Tibial artery (tissue), 4 donors: ENCODE results near the gene ATRNL1.
A peak's percentile ranks its signal among the peaks of the same experiment; 100 is the strongest.

Experiments
- DNase-seq, 2 donors: peaks; one replicate each; pipeline ENCODE4 v3.0.0-alpha.2; 2019
- H3K27ac ChIP-seq, 2 donors: fragments of 200-600 bp; sonication (generic) in 1 of 2; 1 replicate in 1 of 2; 2 replicates in 1 of 2; pipeline ENCODE4 v1.5.1; 2018 to 2019; ENCODE audit warnings: mild to moderate bottlenecking in 1 of 2
- H3K27me3 ChIP-seq, 2 donors: fragments of 200-600 bp; sonication (generic) in 1 of 2; one replicate each; pipeline versions ENCODE4 v1.5.1 to v1.6.0; 2016 to 2019
- H3K36me3 ChIP-seq, 3 donors: fragments of 200-600 bp; sonication (generic) in 2 of 3; one replicate each; pipeline ENCODE4 v1.5.1; 2016 to 2019; ENCODE audit warnings: mild to moderate bottlenecking in 2 of 3
- H3K4me1 ChIP-seq, 4 donors: fragments of 200-600 bp; sonication (generic) in 2 of 4; 1 replicate in 3 of 4; 2 replicates in 1 of 4; pipeline ENCODE4 v1.5.1; 2016 to 2019
- H3K4me3 ChIP-seq, 2 donors: fragments of 200-600 bp; sonication (generic) in 1 of 2; 1 replicate in 1 of 2; 2 replicates in 1 of 2; pipeline ENCODE4 v1.5.1; 2018 to 2019; ENCODE audit warnings: mild to moderate bottlenecking in 2 of 2
- H3K9me3 ChIP-seq, 3 donors: fragments of 200-600 bp; sonication (generic) in 1 of 3; one replicate each; pipeline ENCODE4 v1.5.1; 2016 to 2019
- CTCF ChIP-seq, 2 experiments: fragments of 200-600 bp in 1 of 2; fragments of 450-650 bp in 1 of 2; IDR thresholded peaks; one replicate each; pipeline ENCODE4 v1.5.1; 2017 to 2019; ENCODE audit warnings: antibody characterized with exemption in 2 of 2, mild to moderate bottlenecking in 1 of 2, moderate library complexity in 1 of 2
- intact Hi-C: fragments of 100-400 bp; cut with DNase I; formaldehyde crosslinking; loops from one replicate; pipeline ENCODE4 v1.15.0; 2023; ENCODE audit warnings: low total_unique reads

ATRNL1 gene

DNA sequence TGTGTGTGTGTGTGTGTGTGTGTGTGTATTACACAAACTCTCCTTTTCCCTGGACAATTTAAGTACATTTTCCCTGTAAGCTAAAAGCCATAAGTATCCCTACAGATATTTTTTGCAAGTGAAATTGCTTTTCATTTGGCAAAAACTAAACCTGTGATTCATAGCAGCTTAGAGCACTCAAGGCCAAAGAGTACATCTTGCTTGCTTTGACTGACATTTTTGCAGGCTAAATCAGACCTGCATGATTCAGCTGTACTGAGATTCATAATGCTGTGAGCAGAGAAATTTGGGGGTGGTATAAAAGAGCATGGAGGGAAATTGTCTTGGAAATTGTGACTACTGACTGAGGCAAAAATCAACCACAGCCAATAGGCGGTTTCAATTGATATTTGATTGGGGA lies 679.4 kb downstream of the ATRNL1 start:
- H3K9me3 ChIP-seq: no peaks in the 10 kb centered on the region
- H3K36me3 ChIP-seq: no peaks in the 10 kb centered on the region
- no peak overlapping the region for H3K4me3 ChIP-seq
- no peaks in the 10 kb centered on the region for H3K27me3 ChIP-seq
- H3K27ac ChIP-seq: peak overlapping the region; percentile 11 to 47
- intact Hi-C loops: no loop called here
- peaks cover 0 to 23% (median 3%) of the 10 kb centered on the region in 4 donors for H3K4me1 ChIP-seq
- no peak for DNase-seq
- no peak for TF ChIP-seq CTCF (IDR thresholded peaks at IDR 0.05)

- Histone ChIP-seq H3K27ac (peak overlapping the region in 1 of 2 donors; percentile 47), H3K4me3 (no peak overlapping the region), H3K27me3 (no peaks in the 10 kb centered on the region), H3K9me3 (no peaks in the 10 kb centered on the region), H3K4me1 (peaks cover 0 to 23% (median 3%) of the 10 kb centered on the region in 4 donors), H3K36me3 (no peaks in the 10 kb centered on the region)
- TF ChIP-seq CTCF (IDR thresholded peaks at IDR 0.05): no peak
- DNase-seq: no peak
- intact Hi-C loops: no loop called here
These were observed 680.7 kb downstream of the ATRNL1 start for GRCh38 chr10:115773832-115774231.

DNA sequence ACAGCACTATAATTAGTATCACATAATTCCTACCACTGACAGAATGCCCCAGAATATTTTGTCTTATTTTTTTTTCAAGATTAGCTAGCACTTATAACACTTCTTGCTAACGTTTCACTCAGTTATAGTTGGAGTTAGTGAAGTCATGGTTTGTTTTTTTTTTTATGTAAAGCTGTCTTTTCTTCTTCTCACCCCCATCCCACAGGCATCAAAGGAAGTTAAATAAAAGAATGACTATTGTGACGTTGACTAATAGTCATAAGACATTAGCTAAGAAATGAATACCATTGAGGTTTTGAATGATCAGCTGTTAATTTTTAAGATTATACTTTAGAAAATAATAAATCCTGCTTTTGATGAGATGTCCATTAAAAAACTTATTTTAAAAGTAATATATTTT lies 681.6 kb downstream of the ATRNL1 start:
- no peak for DNase-seq
- no peaks in the 10 kb centered on the region for H3K9me3 ChIP-seq
- H3K4me3 ChIP-seq: no peak overlapping the region
- intact Hi-C loops: no loop called here
- no peak for TF ChIP-seq CTCF (IDR thresholded peaks at IDR 0.05)
- no peak overlapping the region for H3K27ac ChIP-seq
- H3K27me3 ChIP-seq: no peaks in the 10 kb centered on the region
- no peaks in the 10 kb centered on the region for H3K36me3 ChIP-seq
- peaks cover 0 to 23% (median 3%) of the 10 kb centered on the region in 4 donors for H3K4me1 ChIP-seq

DNA sequence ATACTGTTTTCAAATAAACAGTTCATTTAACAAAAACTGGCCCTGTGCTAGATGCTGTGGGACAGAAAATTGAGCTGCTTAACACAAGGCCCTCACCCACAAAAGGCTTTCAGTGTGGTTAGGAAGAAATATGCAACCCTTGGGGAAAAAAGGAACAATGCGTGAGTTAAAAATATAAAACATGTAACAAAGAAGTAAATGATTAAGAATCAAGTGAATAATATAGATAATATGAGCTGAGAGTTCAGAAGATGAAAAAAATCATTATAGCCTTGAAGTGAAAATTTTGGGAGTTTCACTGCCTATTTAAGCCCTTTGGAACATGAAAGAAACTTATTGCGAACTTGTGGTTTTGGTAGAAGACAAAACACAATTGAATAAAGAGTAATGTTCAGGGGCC lies 684.5 kb downstream of the ATRNL1 start:
- intact Hi-C loops: no loop called here

DNA sequence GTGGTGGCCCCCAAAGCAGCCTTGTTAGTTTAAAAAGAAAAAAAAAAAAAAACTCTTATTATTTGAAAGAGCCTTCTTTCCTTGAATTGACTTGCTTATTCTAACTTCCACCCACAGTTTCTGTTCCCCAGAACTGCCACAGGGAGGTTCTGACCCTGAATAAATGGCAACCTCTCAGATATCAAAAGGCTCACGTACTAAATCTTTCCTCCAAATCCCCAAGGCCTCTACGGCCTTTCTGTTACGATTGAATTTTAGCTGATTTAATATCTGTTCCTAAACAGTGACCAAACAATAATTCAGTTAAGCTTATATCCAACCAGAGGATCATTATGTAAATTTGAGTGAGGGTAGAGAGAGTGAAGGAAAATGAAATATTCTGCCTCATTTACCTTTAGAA lies 697.1 kb downstream of the ATRNL1 start:
- DNase-seq: no peak
- Histone ChIP-seq H3K36me3 (no peaks in the 10 kb centered on the region), H3K27ac (no peak overlapping the region), H3K9me3 (peaks cover 0 to 4% (median 0%) of the 10 kb centered on the region in 3 donors), H3K4me3 (no peak overlapping the region), H3K27me3 (no peaks in the 10 kb centered on the region), H3K4me1 (no peaks in the 10 kb centered on the region)
- TF ChIP-seq CTCF (IDR thresholded peaks at IDR 0.05): no peak
- intact Hi-C loops: no loop called here

More for the DNA sequence above, 684.5 kb downstream of the ATRNL1 start:
- Histone ChIP-seq H3K27ac (no peak overlapping the region), H3K9me3 (no peaks in the 10 kb centered on the region), H3K4me1 (peaks cover 0 to 23% (median 3%) of the 10 kb centered on the region in 4 donors), H3K27me3 (no peaks in the 10 kb centered on the region), H3K36me3 (no peaks in the 10 kb centered on the region), H3K4me3 (no peak overlapping the region)
- TF ChIP-seq CTCF (IDR thresholded peaks at IDR 0.05): no peak
- no peak for DNase-seq

DNA sequence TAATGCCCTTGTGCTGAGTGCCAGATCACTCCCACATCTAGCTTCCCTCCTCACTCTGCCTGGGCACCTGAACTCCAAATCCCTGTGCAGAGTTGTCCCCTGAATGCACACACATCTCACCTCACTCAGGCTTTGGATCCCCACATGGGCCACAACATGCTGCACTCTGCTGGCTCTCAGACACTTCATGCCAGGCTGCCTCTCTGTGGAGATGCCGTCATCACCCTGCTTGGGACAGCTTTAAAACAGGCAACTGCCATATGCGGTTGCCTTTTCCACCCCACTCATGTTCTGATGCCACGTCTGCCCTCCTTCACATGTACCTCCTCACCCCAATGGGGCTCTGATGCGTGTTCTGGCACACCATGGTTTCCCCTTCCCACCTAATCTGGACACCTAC lies 702.8 kb downstream of the ATRNL1 start:
- intact Hi-C loops: no loop called here
- Histone ChIP-seq H3K4me1 (no peaks in the 10 kb centered on the region), H3K27ac (no peak overlapping the region), H3K9me3 (peaks cover 0 to 5% (median 0%) of the 10 kb centered on the region in 3 donors), H3K4me3 (no peak overlapping the region), H3K27me3 (no peaks in the 10 kb centered on the region), H3K36me3 (no peaks in the 10 kb centered on the region)
- DNase-seq: no peak
- no peak for TF ChIP-seq CTCF (IDR thresholded peaks at IDR 0.05)
